ENCODE data around the gene PGK1.

DNA sequence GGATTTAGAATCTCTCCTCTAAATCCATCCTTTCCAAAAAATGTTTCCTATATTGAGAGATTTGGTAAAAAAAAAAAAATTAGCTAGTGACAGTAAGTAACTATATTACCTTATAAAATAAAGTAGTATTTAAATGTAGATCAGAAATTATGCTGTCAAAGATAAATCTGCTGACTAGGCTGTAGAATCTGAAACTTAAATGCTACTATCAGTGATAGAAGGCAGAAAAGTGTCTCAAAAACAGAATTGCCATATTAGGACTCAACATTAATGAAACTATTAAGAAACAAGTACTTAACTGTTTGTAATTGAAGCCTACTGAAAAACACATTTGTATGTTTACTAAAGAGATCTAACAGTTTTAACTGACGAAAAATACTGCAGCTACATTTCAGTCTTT is 27.1 kb downstream of the PGK1 start:
- no peak for TF ChIP-seq POLR2A (IDR thresholded peaks at IDR 0.05)
- TF ChIP-seq, protein P1, sequence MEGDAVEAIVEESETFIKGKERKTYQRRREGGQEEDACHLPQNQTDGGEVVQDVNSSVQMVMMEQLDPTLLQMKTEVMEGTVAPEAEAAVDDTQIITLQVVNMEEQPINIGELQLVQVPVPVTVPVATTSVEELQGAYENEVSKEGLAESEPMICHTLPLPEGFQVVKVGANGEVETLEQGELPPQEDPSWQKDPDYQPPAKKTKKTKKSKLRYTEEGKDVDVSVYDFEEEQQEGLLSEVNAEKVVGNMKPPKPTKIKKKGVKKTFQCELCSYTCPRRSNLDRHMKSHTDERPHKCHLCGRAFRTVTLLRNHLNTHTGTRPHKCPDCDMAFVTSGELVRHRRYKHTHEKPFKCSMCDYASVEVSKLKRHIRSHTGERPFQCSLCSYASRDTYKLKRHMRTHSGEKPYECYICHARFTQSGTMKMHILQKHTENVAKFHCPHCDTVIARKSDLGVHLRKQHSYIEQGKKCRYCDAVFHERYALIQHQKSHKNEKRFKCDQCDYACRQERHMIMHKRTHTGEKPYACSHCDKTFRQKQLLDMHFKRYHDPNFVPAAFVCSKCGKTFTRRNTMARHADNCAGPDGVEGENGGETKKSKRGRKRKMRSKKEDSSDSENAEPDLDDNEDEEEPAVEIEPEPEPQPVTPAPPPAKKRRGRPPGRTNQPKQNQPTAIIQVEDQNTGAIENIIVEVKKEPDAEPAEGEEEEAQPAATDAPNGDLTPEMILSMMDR (IDR thresholded peaks at IDR 0.05): no peak

All from heart left ventricle (tissue), 13 donors.